Activated T-helper 17 cell treated with anti-CD3 and anti-CD28 coated beads, Interleukin-2, amount 50 U/mL, for 72 hours (primary cell): Measurements from ENCODE around the gene NUP160. TPM values are rescaled to one million over a fixed set of nuclear protein-coding genes. Genes with fewer than 3 reads are reported as not detected.
"Not testable (repeated sequence)": the region's sequence is repeated elsewhere in the genome, so short reads cannot be mapped to it uniquely, and the experiment has no call there.

Source experiments
- ATAC-seq: fragments of 150-1000 bp; cut with Tn5 transposase; replicated peaks from 2 replicates; pipeline ENCODE4 v1.10.0; 2021; ENCODE audit warnings: mild to moderate bottlenecking, moderate library complexity
- H3K27ac Mint-ChIP-seq: one replicate; pipeline ENCODE4 v1.8.0; 2022; ENCODE audit warnings: mixed read lengths
- H3K27me3 Mint-ChIP-seq: one replicate; pipeline ENCODE4 v1.8.0; 2022; ENCODE audit warnings: mixed read lengths
- H3K36me3 Mint-ChIP-seq: one replicate; pipeline ENCODE4 v1.8.0; 2022; ENCODE audit warnings: low read depth, mild to moderate bottlenecking, mixed read lengths
- H3K4me1 Mint-ChIP-seq: one replicate; pipeline ENCODE4 v1.8.0; 2022; ENCODE audit warnings: mixed read lengths
- H3K4me3 Mint-ChIP-seq: one replicate; pipeline ENCODE4 v1.8.0; 2022; ENCODE audit warnings: mild to moderate bottlenecking, mixed read lengths
- H3K9me3 Mint-ChIP-seq: one replicate; pipeline ENCODE4 v1.8.0; 2022; ENCODE audit warnings: mixed read lengths
- total RNA-seq, 2 donors: library from RNA; stranded (reverse); gene quantifications; one replicate each; pipeline ENCODE4 v1.2.3, GENCODE V29; 2022

Gene NUP160
- total RNA-seq, 2 donors from 2014 or later: 61.9 to 77.7 TPM

DNA sequence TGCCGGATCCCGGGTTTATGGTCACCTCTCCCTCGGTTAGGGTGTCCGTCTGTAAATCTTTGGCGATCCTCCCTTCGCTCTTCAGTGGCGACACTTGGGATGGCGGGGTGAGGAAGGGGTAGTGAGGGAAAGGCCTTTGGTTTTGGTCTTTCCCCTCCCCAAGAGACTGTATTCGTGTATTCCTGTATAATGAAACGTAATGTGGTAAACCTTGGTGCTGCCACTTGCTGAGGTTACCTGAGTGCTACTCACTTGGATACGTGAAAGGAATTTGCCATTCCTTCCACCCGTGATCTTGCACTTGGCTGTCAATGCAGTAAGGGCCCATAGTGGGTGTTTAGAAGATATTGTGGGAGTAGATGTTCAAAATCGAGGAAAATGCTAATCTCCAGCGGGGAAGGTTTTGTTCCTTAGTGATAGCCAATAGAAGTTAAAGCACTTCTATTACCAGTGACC is 578 bp upstream of the NUP160 start:
- Mint-ChIP-seq H3K27ac (peak overlapping the region; percentile 93), H3K4me3 (peak overlapping the region; percentile 94), H3K9me3 (no peaks in the 10 kb centered on the region), H3K36me3 (no peaks in the 10 kb centered on the region), H3K27me3 (no peaks in the 10 kb centered on the region), H3K4me1 (peaks cover 25% of the 10 kb centered on the region)
- peak; percentile 17 for ATAC-seq

DNA sequence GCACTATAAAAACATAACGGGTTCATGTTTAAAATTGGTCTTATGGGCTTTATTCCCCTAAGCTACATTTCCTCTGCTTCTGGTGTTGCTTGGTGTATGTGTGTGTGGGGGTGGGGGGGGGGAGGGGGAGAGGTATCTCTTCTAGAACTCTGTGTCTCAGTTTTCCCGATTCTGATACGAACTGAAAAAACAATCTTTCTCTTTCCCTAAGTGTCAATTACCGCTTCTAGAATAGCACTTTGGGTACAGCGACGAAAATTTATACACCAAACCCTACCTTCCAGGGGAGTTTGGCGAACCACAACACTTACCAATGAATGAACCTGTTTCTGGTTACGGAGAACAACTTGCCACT is 636 bp downstream of the NUP160 start:
- Mint-ChIP-seq H3K4me3 (peak overlapping the region; percentile 94), H3K27ac (peak overlapping the region; percentile 93), H3K9me3 (no peaks in the 10 kb centered on the region), H3K4me1 (peaks cover 25% of the 10 kb centered on the region), H3K27me3 (no peaks in the 10 kb centered on the region), H3K36me3 (no peaks in the 10 kb centered on the region)
- no peak for ATAC-seq

GRCh38 chr11:47846998-47847397 is 1.2 kb downstream of the NUP160 start:
- Mint-ChIP-seq H3K4me1 (peaks cover 25% of the 10 kb centered on the region), H3K27ac (peak overlapping the region; percentile 93), H3K4me3 (peak overlapping the region; percentile 94), H3K27me3 (no peaks in the 10 kb centered on the region), H3K36me3 (no peaks in the 10 kb centered on the region), H3K9me3 (no peaks in the 10 kb centered on the region)
- ATAC-seq: no peak

DNA sequence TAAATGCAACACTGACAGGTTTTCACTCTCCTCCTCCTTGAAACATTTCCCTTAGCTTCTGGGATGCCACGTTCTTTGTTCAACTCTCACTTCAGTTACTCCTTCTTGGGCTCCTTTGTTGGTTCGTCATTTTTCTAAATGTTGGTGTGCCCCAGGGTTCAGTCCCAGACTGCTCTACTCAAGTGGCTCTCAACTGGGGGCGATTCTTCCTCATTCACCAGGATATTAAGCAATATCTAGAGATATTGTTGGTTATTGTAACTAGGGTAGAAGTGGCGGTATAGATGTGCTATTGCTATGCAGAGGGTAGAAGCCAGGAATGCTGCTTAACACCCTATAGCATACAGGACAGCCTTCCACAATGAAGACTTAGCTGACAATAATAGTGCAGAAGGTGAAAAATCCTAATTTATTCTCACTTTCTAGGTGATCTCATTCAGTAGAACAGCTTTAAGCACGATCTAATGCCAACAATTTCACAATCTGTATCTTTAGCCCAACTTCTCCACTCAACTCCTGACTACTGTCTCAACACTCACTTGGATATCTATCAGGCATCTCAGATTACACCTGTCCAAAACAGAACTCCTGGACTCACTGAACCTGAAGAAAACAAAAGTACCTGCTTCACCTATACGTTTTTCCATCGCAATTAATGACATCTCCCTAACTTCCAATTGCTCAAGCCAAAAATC is 4.6 kb downstream of the NUP160 start:
- no peak overlapping the region for H3K4me3 Mint-ChIP-seq
- no peaks in the 10 kb centered on the region for H3K36me3 Mint-ChIP-seq
- no peak for ATAC-seq
- H3K4me1 Mint-ChIP-seq: peaks cover 12% of the 10 kb centered on the region
- H3K9me3 Mint-ChIP-seq: no peaks in the 10 kb centered on the region
- H3K27me3 Mint-ChIP-seq: no peaks in the 10 kb centered on the region
- no peak overlapping the region for H3K27ac Mint-ChIP-seq

DNA sequence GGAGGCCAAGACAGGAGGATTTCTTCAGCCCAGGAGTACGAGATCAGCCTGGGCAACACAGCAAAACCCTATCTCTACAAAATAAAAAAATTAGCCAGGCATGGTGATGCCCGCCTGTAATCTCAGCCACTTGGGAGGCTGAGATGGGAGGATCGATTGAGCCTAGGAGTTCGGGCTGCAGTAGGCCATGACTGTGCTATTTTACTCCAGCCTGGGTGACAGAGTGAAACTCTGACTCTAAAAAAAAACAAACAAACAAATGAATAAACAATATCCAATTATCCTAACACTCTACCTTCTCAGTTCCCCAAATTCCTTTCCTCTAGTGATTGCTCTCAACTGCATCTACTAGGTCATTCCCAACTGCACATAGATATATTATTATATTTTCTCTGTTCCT is 5.4 kb downstream of the NUP160 start:
- Mint-ChIP-seq H3K9me3 (no peaks in the 10 kb centered on the region), H3K27ac (no peak overlapping the region), H3K4me3 (no peak overlapping the region), H3K4me1 (peaks cover 12% of the 10 kb centered on the region), H3K36me3 (no peaks in the 10 kb centered on the region), H3K27me3 (no peaks in the 10 kb centered on the region)
- ATAC-seq: no peak

DNA sequence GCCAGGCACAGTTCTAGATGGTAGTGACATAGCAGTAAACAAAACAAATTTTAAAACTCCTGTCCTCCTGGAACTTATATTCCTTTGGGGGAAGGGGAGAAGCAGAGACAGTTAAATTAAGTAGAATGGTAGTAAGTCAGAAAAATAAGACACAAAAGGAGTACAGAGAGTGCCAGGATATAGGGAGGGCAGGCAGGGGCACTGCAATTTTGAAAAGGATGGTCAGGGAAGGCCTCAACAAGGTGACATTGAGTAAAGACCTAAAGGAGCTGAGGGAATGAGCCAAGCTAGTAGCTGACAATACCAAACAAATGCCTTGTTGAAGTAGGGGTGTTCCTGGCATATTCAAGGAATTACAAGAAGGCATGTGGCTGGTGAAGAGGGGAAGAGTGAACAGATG is 10.2 kb downstream of the NUP160 start:
- no peak for ATAC-seq
- peaks cover 8% of the 10 kb centered on the region for H3K4me1 Mint-ChIP-seq
- H3K27me3 Mint-ChIP-seq: no peaks in the 10 kb centered on the region
- H3K9me3 Mint-ChIP-seq: no peaks in the 10 kb centered on the region
- H3K27ac Mint-ChIP-seq: no peak overlapping the region
- no peaks in the 10 kb centered on the region for H3K36me3 Mint-ChIP-seq
- H3K4me3 Mint-ChIP-seq: no peak overlapping the region

GRCh38 chr11:47837292-47837691 is 10.9 kb downstream of the NUP160 start:
- Mint-ChIP-seq H3K4me3 (no peak overlapping the region), H3K36me3 (no peaks in the 10 kb centered on the region), H3K9me3 (no peaks in the 10 kb centered on the region), H3K27me3 (no peaks in the 10 kb centered on the region), H3K27ac (no peak overlapping the region), H3K4me1 (peaks cover 8% of the 10 kb centered on the region)
- no peak for ATAC-seq

DNA sequence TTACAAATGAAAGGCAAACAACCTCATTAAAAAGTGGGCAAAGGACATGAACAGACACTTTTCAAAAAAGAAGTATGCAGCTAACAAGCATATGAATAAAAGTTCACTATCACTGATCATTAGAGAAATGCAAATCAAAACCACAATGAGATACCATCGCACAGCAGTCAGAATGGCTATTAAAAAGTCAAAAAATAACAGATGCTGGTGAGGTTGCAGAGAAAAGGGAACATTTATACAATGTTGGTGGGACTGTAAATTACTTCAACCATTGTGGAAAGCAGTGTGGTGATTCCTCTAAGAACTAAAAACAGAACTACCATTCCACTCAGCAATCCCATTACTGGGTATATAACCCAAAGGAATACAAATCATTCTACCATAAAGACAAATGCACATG is 18.1 kb downstream of the NUP160 start:
- H3K9me3 Mint-ChIP-seq, H3K27me3 Mint-ChIP-seq, H3K27ac Mint-ChIP-seq, ATAC-seq, H3K4me3 Mint-ChIP-seq: not testable (repeated sequence)
- Mint-ChIP-seq H3K36me3 (peaks cover 66% of the 10 kb centered on the region), H3K4me1 (peaks cover 13% of the 10 kb centered on the region)

GRCh38 chr11:47828284-47828683 is 19.9 kb downstream of the NUP160 start:
- no peaks in the 10 kb centered on the region for H3K9me3 Mint-ChIP-seq
- H3K27ac Mint-ChIP-seq: no peak overlapping the region
- H3K4me1 Mint-ChIP-seq: peaks cover 6% of the 10 kb centered on the region
- no peak for ATAC-seq
- no peak overlapping the region for H3K4me3 Mint-ChIP-seq
- H3K27me3 Mint-ChIP-seq: no peaks in the 10 kb centered on the region
- H3K36me3 Mint-ChIP-seq: peaks cover 84% of the 10 kb centered on the region

DNA sequence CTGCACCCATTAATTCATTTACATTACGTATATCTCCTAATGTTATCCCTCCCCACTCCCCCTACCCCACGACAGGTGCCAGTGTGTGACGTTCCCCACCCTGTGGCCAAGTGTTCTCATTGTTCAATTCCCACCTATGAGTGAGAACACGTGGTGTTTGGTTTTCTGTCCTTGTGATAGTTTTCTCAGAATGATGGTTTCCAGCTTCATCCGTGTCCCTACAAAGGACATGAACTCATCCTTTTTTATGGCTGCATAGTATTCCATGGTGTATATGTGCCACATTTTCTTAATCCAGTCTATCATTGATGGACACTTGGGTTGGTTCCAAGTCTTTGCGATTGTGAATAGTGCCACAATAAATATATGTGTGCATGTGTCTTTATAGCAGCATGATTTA is 25.5 kb downstream of the NUP160 start:
- not testable (repeated sequence) for H3K27me3 Mint-ChIP-seq, ATAC-seq, H3K4me3 Mint-ChIP-seq, H3K9me3 Mint-ChIP-seq, H3K4me1 Mint-ChIP-seq, H3K27ac Mint-ChIP-seq
- H3K36me3 Mint-ChIP-seq: peaks cover 99% of the 10 kb centered on the region

DNA sequence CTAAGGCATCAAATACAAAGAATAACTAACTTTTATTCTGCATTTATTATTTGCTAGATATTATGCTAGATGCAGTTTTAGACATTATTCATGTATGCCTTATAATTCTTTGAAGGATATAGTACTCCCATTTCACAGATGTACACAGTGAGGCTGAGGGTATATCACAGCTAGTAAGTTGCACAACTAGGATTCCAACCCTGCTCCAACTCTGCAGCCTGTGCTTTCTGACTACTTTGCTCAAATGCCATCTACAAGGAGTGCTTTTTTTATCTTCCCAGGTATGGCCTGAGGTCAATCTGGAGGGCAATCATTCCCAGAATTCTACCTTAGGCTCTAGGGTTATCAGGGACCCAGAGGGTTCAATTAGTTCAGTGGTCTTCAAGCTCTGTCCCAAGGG is 28.4 kb downstream of the NUP160 start:
- no peaks in the 10 kb centered on the region for H3K27me3 Mint-ChIP-seq
- peaks cover 96% of the 10 kb centered on the region for H3K36me3 Mint-ChIP-seq
- no peaks in the 10 kb centered on the region for H3K9me3 Mint-ChIP-seq
- no peaks in the 10 kb centered on the region for H3K4me1 Mint-ChIP-seq
- ATAC-seq: no peak
- no peak overlapping the region for H3K27ac Mint-ChIP-seq
- no peak overlapping the region for H3K4me3 Mint-ChIP-seq

GRCh38 chr11:47800759-47801158 is 47.4 kb downstream of the NUP160 start:
- Mint-ChIP-seq H3K4me3 (no peak overlapping the region), H3K36me3 (peaks cover 97% of the 10 kb centered on the region), H3K9me3 (no peaks in the 10 kb centered on the region), H3K4me1 (peaks cover 8% of the 10 kb centered on the region), H3K27me3 (no peaks in the 10 kb centered on the region), H3K27ac (peak overlapping the region; percentile 74)
- ATAC-seq: no peak

- Mint-ChIP-seq H3K4me1 (peaks cover 8% of the 10 kb centered on the region), H3K4me3 (peak overlapping the region; percentile 47), H3K27ac (peak overlapping the region; percentile 87), H3K9me3 (no peaks in the 10 kb centered on the region), H3K27me3 (no peaks in the 10 kb centered on the region), H3K36me3 (peaks cover 100% of the 10 kb centered on the region)
- ATAC-seq: peak; percentile 99
These were observed 50.5 kb downstream of the NUP160 start for GRCh38 chr11:47797633-47798032.

DNA sequence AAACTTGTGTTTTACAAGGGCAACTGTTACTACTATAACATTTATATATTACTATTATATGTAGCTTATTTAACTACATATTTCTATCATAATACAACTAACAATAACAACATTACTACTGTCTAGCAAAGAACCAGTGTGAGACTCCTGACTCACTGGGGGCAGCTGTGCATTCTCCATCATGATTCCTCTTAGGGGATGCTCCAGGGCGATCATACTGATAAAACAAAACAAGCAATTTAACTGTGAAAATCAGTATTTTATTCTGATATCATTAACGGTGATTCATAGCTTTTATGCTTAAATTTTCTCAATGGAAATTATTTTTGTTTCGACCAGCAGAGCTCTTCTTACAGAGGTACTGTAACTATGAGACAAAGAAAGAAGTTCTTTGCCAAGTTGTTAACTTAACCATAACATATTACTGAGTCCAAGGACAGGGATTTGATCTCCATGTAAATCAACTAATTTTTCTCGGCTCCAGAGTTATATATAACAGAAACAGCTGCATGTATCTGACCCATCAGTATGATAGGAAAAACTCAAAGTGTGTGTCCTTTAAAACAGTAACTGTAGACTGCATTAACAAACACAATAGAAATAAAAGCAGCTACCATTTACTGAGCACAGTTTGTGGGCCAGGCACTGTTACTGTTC is 56.2 kb downstream of the NUP160 start:
- Mint-ChIP-seq H3K27ac (no peak overlapping the region), H3K4me1 (no peaks in the 10 kb centered on the region), H3K4me3 (no peak overlapping the region), H3K9me3 (no peaks in the 10 kb centered on the region), H3K36me3 (peaks cover 99% of the 10 kb centered on the region), H3K27me3 (no peaks in the 10 kb centered on the region)
- no peak for ATAC-seq

- not testable (repeated sequence) for ATAC-seq, H3K9me3 Mint-ChIP-seq, H3K27me3 Mint-ChIP-seq, H3K4me1 Mint-ChIP-seq, H3K4me3 Mint-ChIP-seq, H3K27ac Mint-ChIP-seq
- peaks cover 99% of the 10 kb centered on the region for H3K36me3 Mint-ChIP-seq
These were observed 58.1 kb downstream of the NUP160 start for GRCh38 chr11:47790017-47790416.
